Right lobe of liver (tissue), 6 donors: ENCODE data around the gene CRTC2. TPM values are rescaled to one million over a fixed set of nuclear protein-coding genes. Genes with fewer than 3 reads are reported as not detected.
A peak's percentile ranks its signal among the peaks of the same experiment; 100 is the strongest.

Experiments
- ATAC-seq, 4 donors: fragments of 200-7000 bp; cut with Tn5 transposase; one replicate each; pipeline ENCODE4 v1.9.1; 2020; ENCODE audit warnings: mild to moderate bottlenecking in 4 of 4, moderate library complexity in 4 of 4
- DNase-seq, 3 donors: peaks; one replicate each; pipeline ENCODE4 v3.0.0-alpha.2; 2020
- H3K27ac ChIP-seq, 3 donors: fragments of 200-600 bp; one replicate each; pipeline ENCODE4 v1.8.0; 2022
- H3K27me3 ChIP-seq, 2 donors: fragments of 200-600 bp; one replicate each; pipeline ENCODE4 v1.8.0; 2022
- H3K36me3 ChIP-seq, 4 donors: fragments of 200-600 bp; sonication (generic) in 1 of 4; one replicate each; pipeline versions ENCODE4 v1.5.1 to v1.8.0; 2017 to 2022; ENCODE audit warnings: control low read depth in 1 of 4
- H3K4me1 ChIP-seq, 4 donors: fragments of 200-600 bp; sonication (generic) in 1 of 4; one replicate each; pipeline versions ENCODE4 v1.5.1 to v1.8.0; 2017 to 2022; ENCODE audit warnings: control low read depth in 1 of 4
- H3K4me3 ChIP-seq, 3 donors: fragments of 200-600 bp; one replicate each; pipeline ENCODE4 v1.8.0; 2022
- H3K9me3 ChIP-seq, 4 donors: fragments of 200-600 bp; sonication (generic) in 1 of 4; one replicate each; pipeline versions ENCODE4 v1.5.1 to v1.8.0; 2017 to 2022; ENCODE audit warnings: control low read depth in 1 of 4
- POLR2A ChIP-seq: fragments of 450-650 bp; IDR thresholded peaks from one replicate; pipeline ENCODE4 v1.6.1; 2017; ENCODE audit warnings: antibody characterized with exemption, mild to moderate bottlenecking
- WGBS: methylation state at CpG from one replicate; pipeline ENCODE4 v1.1.6; 2018; ENCODE audit warnings: low coverage, low lambda C conversion rate; ENCODE audit not compliant: insufficient coverage; ENCODE audit errors: missing lambda C conversion rate; 5-methylcytosine and 5-hydroxymethylcytosine counted together
- intact Hi-C, 2 donors: fragments of 100-400 bp; cut with DNase I; formaldehyde crosslinking; loops; one replicate each; pipeline versions ENCODE4 v1.11.2 to v1.14.1; 2022
- total RNA-seq, 6 experiments: library from RNA; depleted of rRNA in 2 of 6; stranded (reverse); fragments of >200 nt in 2 of 6; fragmentation: NEBNext Ultra II Directional in 3 of 6; extraction: Animal tissue kit (Norgen Biotek cat#: 25700) in 3 of 6; gene quantifications; one replicate each; pipeline versions ENCODE4 v1.1.0 to v1.2.4, GENCODE V29; 2016 to 2023
- TF ChIP-seq, protein P1 (sequence below), 4 donors: fragments of 200-600 bp in 3 of 4; fragments of 450-650 bp in 1 of 4; IDR thresholded peaks; one replicate each; pipeline versions ENCODE4 v1.5.1 to v1.8.0; 2016 to 2022; ENCODE audit warnings: antibody characterized with exemption in 4 of 4, mild to moderate bottlenecking in 2 of 4
- donor health status: DM: no; HTN: yes; CAD: no.
- donor health status: DM: no; HTN: no; CAD: no.
- donor health status: DM: no; HTN: no; CAD: no.
- donor health status: DM: no; HTN: yes; CAD: no.
- donor health status: DM: no; HTN: yes; CAD: no.

The CRTC2 gene
- total RNA-seq, 6 experiments from 2014 or later: 4.8 to 19.5 (median 18.3) TPM

DNA sequence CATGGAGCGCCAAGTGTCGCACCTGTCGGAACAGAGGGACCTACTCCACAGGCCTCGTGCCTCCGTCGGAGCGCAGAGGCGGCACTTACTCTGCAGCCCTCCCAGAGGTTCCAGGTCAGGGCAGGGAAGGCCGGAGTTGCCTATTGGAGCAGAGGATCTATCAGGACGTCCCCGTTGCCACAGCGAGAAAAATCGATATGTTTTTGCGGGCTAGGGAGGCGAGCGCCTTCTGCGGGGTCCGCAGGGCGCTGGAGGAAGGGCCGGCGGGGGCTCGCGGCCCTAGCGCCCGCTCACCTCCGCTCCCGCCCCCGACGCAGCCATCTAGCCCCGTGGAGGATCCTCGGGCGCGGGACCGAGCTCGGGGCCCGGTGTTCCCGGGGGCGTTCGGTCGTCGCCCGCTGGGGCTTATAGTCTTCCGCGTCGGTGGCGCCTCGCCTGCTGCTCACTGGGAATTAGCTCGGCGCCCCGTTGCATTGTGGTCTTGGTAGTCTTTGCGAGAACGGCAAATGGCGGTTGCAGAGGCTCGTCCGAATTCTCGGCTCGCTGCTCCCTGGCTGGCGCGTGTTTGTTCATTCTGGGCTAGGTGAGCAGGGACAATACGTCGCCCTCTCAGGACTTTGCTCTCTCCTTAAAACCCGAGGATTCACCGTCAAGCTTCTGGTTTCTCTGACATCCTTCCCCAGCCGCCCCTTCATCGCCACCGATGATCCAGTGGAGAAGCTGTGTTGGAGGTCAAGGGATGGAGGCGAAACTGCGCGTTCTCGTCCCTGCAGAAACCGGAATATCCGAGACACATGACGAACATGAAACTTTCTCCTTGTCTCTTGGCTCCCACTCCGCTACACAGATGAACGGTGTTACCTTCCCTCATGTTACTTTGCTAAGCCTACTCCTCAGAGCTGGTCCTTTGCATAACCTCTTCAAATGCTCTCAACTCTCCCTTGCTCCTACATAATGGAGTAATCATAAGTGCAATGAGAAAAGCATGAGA, 19.1 kb upstream of the CRTC2 start, which contains the start of gene JTB:
Gene JTB (minus strand): TSS at position 425 of the 991 bp plus-strand sequence. CDS start 422 bp downstream, at position 3.
- Histone ChIP-seq H3K4me1 (peaks cover 0 to 23% (median 8%) of the 10 kb centered on the region in 4 donors), H3K27ac (peak within 1 kb of the TSS; percentile 93 to 95 (median 94)), H3K27me3 (no peaks in the 10 kb centered on the region), H3K36me3 (peaks cover 0 to 29% (median 13%) of the 10 kb centered on the region in 4 donors), H3K4me3 (peak within 1 kb of the TSS; percentile 86 to 92 (median 90)), H3K9me3 (no peaks in the 10 kb centered on the region)
- intact Hi-C loops: no loop called here
- DNase-seq: peak; percentile 93 to 95 (median 94)
- WGBS: under 1% methylated on average over 19 of the region's 75 CpGs
- peak; percentile 90 for TF ChIP-seq POLR2A
- TF ChIP-seq, protein P1, sequence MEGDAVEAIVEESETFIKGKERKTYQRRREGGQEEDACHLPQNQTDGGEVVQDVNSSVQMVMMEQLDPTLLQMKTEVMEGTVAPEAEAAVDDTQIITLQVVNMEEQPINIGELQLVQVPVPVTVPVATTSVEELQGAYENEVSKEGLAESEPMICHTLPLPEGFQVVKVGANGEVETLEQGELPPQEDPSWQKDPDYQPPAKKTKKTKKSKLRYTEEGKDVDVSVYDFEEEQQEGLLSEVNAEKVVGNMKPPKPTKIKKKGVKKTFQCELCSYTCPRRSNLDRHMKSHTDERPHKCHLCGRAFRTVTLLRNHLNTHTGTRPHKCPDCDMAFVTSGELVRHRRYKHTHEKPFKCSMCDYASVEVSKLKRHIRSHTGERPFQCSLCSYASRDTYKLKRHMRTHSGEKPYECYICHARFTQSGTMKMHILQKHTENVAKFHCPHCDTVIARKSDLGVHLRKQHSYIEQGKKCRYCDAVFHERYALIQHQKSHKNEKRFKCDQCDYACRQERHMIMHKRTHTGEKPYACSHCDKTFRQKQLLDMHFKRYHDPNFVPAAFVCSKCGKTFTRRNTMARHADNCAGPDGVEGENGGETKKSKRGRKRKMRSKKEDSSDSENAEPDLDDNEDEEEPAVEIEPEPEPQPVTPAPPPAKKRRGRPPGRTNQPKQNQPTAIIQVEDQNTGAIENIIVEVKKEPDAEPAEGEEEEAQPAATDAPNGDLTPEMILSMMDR (IDR thresholded peaks at IDR 0.05): peak in 1 of 4 donors; percentile 11
- ATAC-seq: peak; percentile 89 to 95 (median 94)

DNA sequence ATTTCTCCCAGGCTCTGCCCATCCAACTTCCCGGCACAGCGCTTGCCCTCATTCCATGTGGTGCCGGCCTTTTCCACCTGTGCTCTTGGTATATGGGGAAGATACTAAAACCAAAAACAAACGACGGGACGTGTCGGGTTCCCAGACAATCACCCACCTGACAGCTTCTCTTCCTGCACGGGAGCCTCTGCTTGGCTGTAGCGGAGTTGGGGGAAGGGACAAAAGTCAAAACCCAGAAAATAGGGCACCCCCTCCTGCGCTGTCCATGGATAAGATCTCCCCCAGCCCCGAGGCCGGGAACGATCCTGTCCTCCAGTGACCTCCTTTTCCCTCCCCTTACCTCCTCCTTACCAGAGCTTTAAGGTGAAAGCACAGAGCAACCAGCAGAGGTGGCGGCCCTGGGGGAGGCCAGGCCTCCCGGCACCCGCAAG, 18.4 kb upstream of the CRTC2 start:
- Histone ChIP-seq H3K4me3 (peak overlapping the region; percentile 86 to 92 (median 90)), H3K36me3 (peaks cover 0 to 29% (median 13%) of the 10 kb centered on the region in 4 donors), H3K9me3 (no peaks in the 10 kb centered on the region), H3K27me3 (no peaks in the 10 kb centered on the region), H3K4me1 (peaks cover 0 to 23% (median 8%) of the 10 kb centered on the region in 4 donors), H3K27ac (peak overlapping the region; percentile 93 to 95 (median 94))
- intact Hi-C loops: no loop called here
- WGBS: 0% methylated on average over 14 of the region's 16 CpGs
- TF ChIP-seq, protein P1 (IDR thresholded peaks at IDR 0.05): no peak
- no peak for TF ChIP-seq POLR2A
- peak in 1 of 4 donors; percentile 2 for ATAC-seq
- peak in 1 of 3 donors; percentile 35 for DNase-seq

DNA sequence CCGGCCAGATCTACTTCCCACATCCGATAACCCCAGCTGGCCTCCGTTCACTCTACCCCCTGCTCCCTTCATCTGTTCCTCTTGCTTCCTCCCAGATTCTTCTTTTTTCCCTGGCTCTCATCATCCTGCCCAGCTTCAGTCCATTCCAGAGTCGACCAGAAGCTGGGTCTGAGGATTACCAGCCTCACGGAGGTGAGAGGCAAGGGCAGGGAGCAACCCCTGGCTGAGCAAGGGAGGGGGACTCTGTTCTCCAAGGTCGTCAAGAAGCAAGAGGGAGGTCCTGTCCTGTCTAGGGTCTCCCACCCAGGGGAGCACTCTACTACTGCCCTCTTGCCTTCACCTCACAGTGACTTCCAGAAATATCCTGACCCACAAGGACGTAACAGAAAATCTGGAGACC, 15.1 kb upstream of the CRTC2 start:
- Histone ChIP-seq H3K36me3 (peaks cover 0 to 24% (median 13%) of the 10 kb centered on the region in 4 donors), H3K9me3 (no peaks in the 10 kb centered on the region), H3K27me3 (no peaks in the 10 kb centered on the region), H3K4me1 (peaks cover 0 to 15% (median 7%) of the 10 kb centered on the region in 4 donors), H3K27ac (no peak overlapping the region), H3K4me3 (no peak overlapping the region)
- TF ChIP-seq, protein P1 (IDR thresholded peaks at IDR 0.05): no peak
- TF ChIP-seq POLR2A: no peak
- ATAC-seq (no peak), DNase-seq (no peak)
- WGBS: 69% methylated on average over 3 of the region's 7 CpGs
- intact Hi-C loops: no loop called here

DNA sequence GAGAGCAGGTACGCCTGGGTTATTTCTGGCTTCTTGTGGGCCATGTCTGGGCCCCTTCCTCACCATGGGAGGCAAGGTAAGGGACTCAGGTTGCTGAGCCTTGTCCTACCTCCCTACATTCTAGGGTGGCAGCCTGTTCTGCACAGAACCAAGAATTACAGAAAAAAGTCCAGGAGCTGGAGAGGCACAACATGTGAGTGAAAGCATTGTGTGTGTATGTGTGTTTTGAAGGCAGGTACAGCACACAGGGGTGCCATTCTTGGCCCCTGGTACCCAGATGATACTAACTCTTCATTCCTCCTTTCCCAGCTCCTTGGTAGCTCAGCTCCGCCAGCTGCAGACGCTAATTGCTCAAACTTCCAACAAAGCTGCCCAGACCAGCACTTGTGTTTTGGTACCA, 14.7 kb upstream of the CRTC2 start:
- no peaks in the 10 kb centered on the region for H3K27me3 ChIP-seq
- H3K9me3 ChIP-seq: no peaks in the 10 kb centered on the region
- H3K36me3 ChIP-seq: peaks cover 0 to 24% (median 13%) of the 10 kb centered on the region in 4 donors
- DNase-seq (no peak), ATAC-seq (no peak)
- intact Hi-C loops: no loop called here
- H3K4me3 ChIP-seq: no peak overlapping the region
- H3K4me1 ChIP-seq: peaks cover 0 to 14% (median 5%) of the 10 kb centered on the region in 4 donors
- TF ChIP-seq, protein P1 (IDR thresholded peaks at IDR 0.05): no peak
- TF ChIP-seq POLR2A: no peak
- WGBS: 93% methylated on average over 2 of the region's 3 CpGs
- no peak overlapping the region for H3K27ac ChIP-seq
